Peyer's patch (tissue), 4 donors: Measurements from ENCODE around the gene CSMD2.

Source experiments
- POLR2A ChIP-seq, 2 donors: fragments of 450-650 bp; IDR thresholded peaks; one replicate each; pipeline ENCODE4 v1.5.1; 2017; ENCODE audit warnings: antibody characterized with exemption in 2 of 2, mild to moderate bottlenecking in 2 of 2, moderate library complexity in 2 of 2
- TF ChIP-seq, protein P1 (sequence below), 6 experiments: fragments of 450-650 bp in 4 of 6; fragments of 200-600 bp in 2 of 6; sonication (generic) in 1 of 6; IDR thresholded peaks; one replicate each; pipeline ENCODE4 v1.5.1; 2017 to 2019; ENCODE audit warnings: antibody characterized with exemption in 6 of 6, mild to moderate bottlenecking in 3 of 6, moderate library complexity in 1 of 6

- TF ChIP-seq, protein P1, sequence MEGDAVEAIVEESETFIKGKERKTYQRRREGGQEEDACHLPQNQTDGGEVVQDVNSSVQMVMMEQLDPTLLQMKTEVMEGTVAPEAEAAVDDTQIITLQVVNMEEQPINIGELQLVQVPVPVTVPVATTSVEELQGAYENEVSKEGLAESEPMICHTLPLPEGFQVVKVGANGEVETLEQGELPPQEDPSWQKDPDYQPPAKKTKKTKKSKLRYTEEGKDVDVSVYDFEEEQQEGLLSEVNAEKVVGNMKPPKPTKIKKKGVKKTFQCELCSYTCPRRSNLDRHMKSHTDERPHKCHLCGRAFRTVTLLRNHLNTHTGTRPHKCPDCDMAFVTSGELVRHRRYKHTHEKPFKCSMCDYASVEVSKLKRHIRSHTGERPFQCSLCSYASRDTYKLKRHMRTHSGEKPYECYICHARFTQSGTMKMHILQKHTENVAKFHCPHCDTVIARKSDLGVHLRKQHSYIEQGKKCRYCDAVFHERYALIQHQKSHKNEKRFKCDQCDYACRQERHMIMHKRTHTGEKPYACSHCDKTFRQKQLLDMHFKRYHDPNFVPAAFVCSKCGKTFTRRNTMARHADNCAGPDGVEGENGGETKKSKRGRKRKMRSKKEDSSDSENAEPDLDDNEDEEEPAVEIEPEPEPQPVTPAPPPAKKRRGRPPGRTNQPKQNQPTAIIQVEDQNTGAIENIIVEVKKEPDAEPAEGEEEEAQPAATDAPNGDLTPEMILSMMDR (IDR thresholded peaks at IDR 0.05), result no peak
- TF ChIP-seq POLR2A (IDR thresholded peaks at IDR 0.05), result no peak
Measured at GRCh38 chr1:34126486-34126885, 38.5 kb downstream of the CSMD2 start.
